Umbilical cord (tissue), 2 donors: ENCODE data around the gene PSMC5. TPM values are rescaled to one million over a fixed set of nuclear protein-coding genes. Genes with fewer than 3 reads are reported as not detected.
"Not testable (repeated sequence)": the region's sequence is repeated elsewhere in the genome, so short reads cannot be mapped to it uniquely, and the experiment has no call there.

Source experiments
- DNase-seq: peaks from one replicate; pipeline ENCODE4 v3.0.0-alpha.2; 2015; ENCODE audit warnings: low spot score
- total RNA-seq: library from RNA; depleted of rRNA; stranded (reverse); fragments of >200 nt; gene quantifications from one replicate; pipeline ENCODE4 v1.2.3, GENCODE V29; 2014; ENCODE audit warnings: low replicate concordance; ENCODE audit not compliant: insufficient read depth

PSMC5 gene
- total RNA-seq, 1 donor from 2014 or later, result 42.1 TPM

DNA sequence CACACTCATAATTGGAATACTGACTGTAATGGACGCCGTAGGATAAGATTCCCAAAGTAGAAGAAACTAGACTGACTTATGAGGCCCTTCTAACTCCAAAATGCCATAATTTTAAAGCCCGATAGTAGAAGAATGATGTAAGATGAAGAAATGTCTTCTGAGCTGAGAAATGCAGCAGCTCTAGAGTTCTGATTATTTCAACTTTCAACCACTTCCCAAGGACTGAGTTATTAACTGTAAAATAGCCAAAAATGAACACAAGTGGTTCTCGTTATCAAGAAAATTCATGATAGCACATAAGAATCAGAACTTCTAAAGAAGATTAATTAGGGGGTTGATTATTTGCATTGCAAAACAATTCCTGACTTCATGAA, 43.0 kb downstream of the PSMC5 start:
- not testable (repeated sequence) for DNase-seq

- not testable (repeated sequence) for DNase-seq
Observed at GRCh38 chr17:63871646-63872365, 44.6 kb downstream of the PSMC5 start.

DNA sequence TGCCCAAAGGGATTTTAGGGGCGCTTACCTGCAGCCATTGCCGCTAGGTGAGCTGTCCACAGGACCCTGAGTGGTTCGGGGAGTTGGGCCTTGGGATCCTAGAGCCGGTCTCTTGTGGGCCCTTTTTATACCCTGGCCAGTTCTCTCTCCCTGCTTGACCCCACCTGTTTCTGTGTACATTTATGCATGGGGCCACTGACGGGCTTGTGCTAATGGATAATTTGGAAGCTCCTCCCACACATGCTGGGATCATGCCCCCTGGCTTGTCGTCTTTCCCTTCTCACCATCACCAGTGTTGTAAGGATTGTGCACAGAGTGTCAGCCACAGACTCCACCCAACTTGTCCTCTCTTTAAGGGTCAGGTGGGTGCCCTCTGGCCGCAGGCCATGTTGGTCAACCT, 46.3 kb downstream of the PSMC5 start, which contains the start of gene CSH2:
Gene CSH2, minus strand, starts transcription at position 101 of the 400 bp plus-strand sequence. Its CDS starts 63 bp downstream, at position 38.
- not testable (repeated sequence) for DNase-seq

GRCh38 chr17:63874061-63874626, 46.9 kb downstream of the PSMC5 start:
- not testable (repeated sequence) for DNase-seq

DNA sequence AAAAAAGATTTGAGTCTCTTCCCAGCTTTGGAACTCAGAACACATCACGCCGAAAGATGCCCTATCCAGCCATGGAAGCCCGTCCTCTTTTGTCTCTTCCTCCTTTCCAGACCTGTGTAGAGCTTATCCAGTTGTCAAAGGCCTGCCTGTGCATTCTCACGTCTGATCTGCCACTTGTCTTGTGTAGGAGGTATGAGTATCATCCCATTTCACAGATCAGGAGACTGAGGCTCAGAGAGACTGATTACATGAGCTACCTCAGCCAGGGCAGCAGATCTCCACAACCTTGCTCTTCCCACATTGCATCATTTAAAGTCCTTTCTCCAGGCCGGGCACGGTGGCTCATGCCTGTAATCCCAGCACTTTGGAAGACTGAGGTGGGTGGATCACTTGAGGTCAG, 47.5 kb downstream of the PSMC5 start:
- DNase-seq, result not testable (repeated sequence)

GRCh38 chr17:63878413-63878812, 51.2 kb downstream of the PSMC5 start:
- DNase-seq, result not testable (repeated sequence)

DNA sequence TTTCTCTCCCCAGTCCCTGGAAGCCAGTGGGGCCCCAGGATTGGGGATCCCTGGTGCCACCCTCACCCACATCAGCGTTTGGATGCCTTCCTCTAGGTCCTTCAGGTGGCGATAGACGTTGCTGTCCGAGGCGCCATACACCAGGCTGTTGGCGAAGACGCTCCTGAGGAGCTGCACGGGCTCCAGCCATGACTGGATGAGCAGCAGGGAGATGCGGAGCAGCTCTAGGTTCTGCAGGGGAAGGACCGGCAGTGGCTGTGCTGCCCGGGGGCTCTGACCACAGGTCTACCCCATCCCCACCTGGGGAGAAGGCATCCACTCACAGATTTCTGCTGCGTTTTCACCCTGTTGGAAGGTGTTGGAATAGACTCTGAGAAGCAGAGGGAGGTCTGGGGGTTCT, 53.5 kb downstream of the PSMC5 start:
- DNase-seq, result no peak

- not testable (repeated sequence) for DNase-seq
Observed at GRCh38 chr17:63881337-63881736, 54.1 kb downstream of the PSMC5 start.

Other genes starting within 250 kb of the PSMC5 start
- gene TACO1, start 226.5 kb upstream of the PSMC5 start, total RNA-seq, result 9.4 TPM
- 33.7 TPM for gene MAP3K3, start 205.0 kb upstream of the PSMC5 start, total RNA-seq
- 3.6 TPM for gene LIMD2, start 127.3 kb upstream of the PSMC5 start, total RNA-seq
- gene STRADA, start 85.6 kb upstream of the PSMC5 start, total RNA-seq, result 10.6 TPM
- 58.5 TPM for gene CCDC47, start 53.8 kb upstream of the PSMC5 start, total RNA-seq
- gene DDX42, start 53.3 kb upstream of the PSMC5 start, total RNA-seq, result 79.2 TPM
- gene FTSJ3, start 232 bp downstream of the PSMC5 start, total RNA-seq, result 45.5 TPM
- 103 TPM for gene SMARCD2, start 15.3 kb downstream of the PSMC5 start, total RNA-seq
- 4.3 TPM for gene CSH2, start 46.2 kb downstream of the PSMC5 start, total RNA-seq
- 4.1 TPM for gene GH2, start 54.5 kb downstream of the PSMC5 start, total RNA-seq
- gene CSH1, start 69.1 kb downstream of the PSMC5 start, total RNA-seq, result 0.72 TPM
- 5.5 TPM for gene CSHL1, start 83.8 kb downstream of the PSMC5 start, total RNA-seq
- gene GH1, start 91.4 kb downstream of the PSMC5 start, total RNA-seq, result not detected
- gene CD79B, start 104.9 kb downstream of the PSMC5 start, total RNA-seq, result not detected
- gene SCN4A, start 145.5 kb downstream of the PSMC5 start, total RNA-seq, result under 0.01 TPM
- gene PRR29, start 170.9 kb downstream of the PSMC5 start, total RNA-seq, result not detected
- gene ICAM2, start 193.2 kb downstream of the PSMC5 start, total RNA-seq, result 7.2 TPM